SU-DHL-6 (cell line): ENCODE measurements around the gene ONECUT1.

Source experiments
- H2AFZ ChIP-seq: fragments of 200-600 bp; sonication (generic); 2 replicates; pipeline ENCODE4 v1.6.1; 2014; ENCODE audit warnings: low read depth, mild to moderate bottlenecking, moderate library complexity, mixed read lengths, antibody characterized with exemption, low read length; ENCODE audit not compliant: severe bottlenecking
- H3F3A ChIP-seq: fragments of 200-600 bp; shearing (Covaris generic); 2 replicates; pipeline ENCODE4 v1.6.0; 2016; ENCODE audit warnings: antibody characterized with exemption, mild to moderate bottlenecking; ENCODE audit not compliant: insufficient read depth
- H3K27ac ChIP-seq: fragments of 200-600 bp; sonication (generic); 2 replicates; pipeline ENCODE4 v1.5.1; 2016; ENCODE audit warnings: low read depth, mild to moderate bottlenecking, low read length, moderate library complexity, mixed read lengths
- H3K27me3 ChIP-seq: fragments of 200-600 bp; sonication (generic), shearing (Covaris generic); 2 replicates; pipeline ENCODE4 v1.6.0; 2014; ENCODE audit warnings: mild to moderate bottlenecking, low read length
- H3K36me3 ChIP-seq: fragments of 200-600 bp; sonication (generic); 2 replicates; pipeline ENCODE4 v1.6.1; 2014; ENCODE audit warnings: mild to moderate bottlenecking, low read length, mixed read lengths
- H3K4me2 ChIP-seq: fragments of 300-600, 200-600 bp; shearing (Covaris generic), sonication (generic); 2 replicates; pipeline ENCODE4 v1.6.0; 2014; ENCODE audit warnings: low read length, low read depth, mild to moderate bottlenecking; ENCODE audit not compliant: poor library complexity, severe bottlenecking
- H3K4me3 ChIP-seq: fragments of 200-600 bp; sonication (generic); 2 replicates; pipeline ENCODE4 v1.5.1; 2014; ENCODE audit warnings: antibody characterized with exemption, low read length, mild to moderate bottlenecking, mixed read lengths; ENCODE audit not compliant: insufficient read depth, poor library complexity, severe bottlenecking
- H3K79me2 ChIP-seq: fragments of 200-600 bp; sonication (generic); 2 replicates; pipeline ENCODE4 v1.6.1; 2014; ENCODE audit warnings: mild to moderate bottlenecking, low read length, moderate library complexity; ENCODE audit not compliant: insufficient read depth
- H3K9ac ChIP-seq: fragments of 200-600 bp; sonication (generic); 2 replicates; pipeline ENCODE4 v1.7.0; 2014; ENCODE audit warnings: mild to moderate bottlenecking, low read length
- H3K9me2 ChIP-seq: fragments of 200-600 bp; sonication (generic); replicated peaks from 2 replicates; pipeline ENCODE4 v1.6.1; 2014; ENCODE audit warnings: low read length; ENCODE audit not compliant: insufficient read depth
- H3K9me3 ChIP-seq: fragments of 200-600 bp; sonication (generic); 2 replicates; pipeline ENCODE4 v1.6.1; 2014; ENCODE audit warnings: low read length, mixed read lengths; ENCODE audit not compliant: insufficient read depth
- H4K20me1 ChIP-seq: fragments of 200-600 bp; sonication (generic); 2 replicates; pipeline ENCODE4 v1.6.1; 2014; ENCODE audit warnings: low read depth, mild to moderate bottlenecking, antibody characterized with exemption, low read length, moderate library complexity, mixed read lengths
- CTCF ChIP-seq: fragments of 200-600 bp; sonication (generic); IDR thresholded peaks from one replicate; pipeline ENCODE4 v1.5.1; 2017; ENCODE audit warnings: antibody characterized with exemption, mild to moderate bottlenecking, low read length, moderate library complexity; ENCODE audit not compliant: insufficient read depth, poor library complexity, severe bottlenecking
- EZH2phosphoT487 ChIP-seq: fragments of 200-600 bp; sonication (generic), shearing (Covaris generic); conservative IDR thresholded peaks from 2 replicates; pipeline ENCODE4 v1.6.1; 2018; ENCODE audit warnings: mild to moderate bottlenecking, antibody characterized with exemption, low read length, moderate library complexity, mixed read lengths

ONECUT1 gene

GRCh38 chr15:52749258-52749657 is 40.9 kb downstream of the ONECUT1 start:
- no peak overlapping the region for H3K4me2 ChIP-seq
- no peak overlapping the region for H3K9ac ChIP-seq
- H3K9me3 ChIP-seq: no peaks in the 10 kb centered on the region
- no peak overlapping the region for H2AFZ ChIP-seq
- H3K9me2 ChIP-seq: no peaks in the 10 kb centered on the region
- no peaks in the 10 kb centered on the region for H3F3A ChIP-seq
- H3K27ac ChIP-seq: no peak overlapping the region
- TF ChIP-seq EZH2phosphoT487 (no peak), CTCF (no peak)
- H4K20me1 ChIP-seq: no peaks in the 10 kb centered on the region
- no peaks in the 10 kb centered on the region for H3K36me3 ChIP-seq
- H3K79me2 ChIP-seq: no peaks in the 10 kb centered on the region
- H3K27me3 ChIP-seq: peaks cover 3% of the 10 kb centered on the region; the same call in 1 of the 2 replicates
- no peak overlapping the region for H3K4me3 ChIP-seq

GRCh38 chr15:52746162-52746757 is 43.9 kb downstream of the ONECUT1 start:
- no peaks in the 10 kb centered on the region for H3K79me2 ChIP-seq
- H3K4me3 ChIP-seq: no peak overlapping the region
- no peak overlapping the region for H3K9ac ChIP-seq
- no peaks in the 10 kb centered on the region for H3K9me2 ChIP-seq
- peaks cover 3% of the 10 kb centered on the region; the same call in 1 of the 2 replicates for H3K27me3 ChIP-seq
- H3K4me2 ChIP-seq: no peak overlapping the region
- H4K20me1 ChIP-seq: no peaks in the 10 kb centered on the region
- no peaks in the 10 kb centered on the region for H3K9me3 ChIP-seq
- no peaks in the 10 kb centered on the region for H3K36me3 ChIP-seq
- H3K27ac ChIP-seq: no peak overlapping the region
- TF ChIP-seq EZH2phosphoT487: no peak
- no peak for TF ChIP-seq CTCF
- H3F3A ChIP-seq: no peaks in the 10 kb centered on the region
- no peak overlapping the region for H2AFZ ChIP-seq

- Histone ChIP-seq H3F3A (no peaks in the 10 kb centered on the region), H3K4me3 (no peak overlapping the region), H3K9ac (no peak overlapping the region), H3K27ac (no peak overlapping the region), H4K20me1 (no peaks in the 10 kb centered on the region), H3K27me3 (peaks cover 3% of the 10 kb centered on the region; the same call in 1 of the 2 replicates), H3K9me2 (no peaks in the 10 kb centered on the region), H3K4me2 (no peak overlapping the region), H3K79me2 (no peaks in the 10 kb centered on the region), H3K36me3 (no peaks in the 10 kb centered on the region), H2AFZ (no peak overlapping the region), H3K9me3 (no peaks in the 10 kb centered on the region)
- TF ChIP-seq EZH2phosphoT487 (no peak), CTCF (no peak)
Observed at GRCh38 chr15:52745326-52746161, 44.6 kb downstream of the ONECUT1 start.
